ENCODE data around the gene TXNRD2.

The TXNRD2 gene

DNA sequence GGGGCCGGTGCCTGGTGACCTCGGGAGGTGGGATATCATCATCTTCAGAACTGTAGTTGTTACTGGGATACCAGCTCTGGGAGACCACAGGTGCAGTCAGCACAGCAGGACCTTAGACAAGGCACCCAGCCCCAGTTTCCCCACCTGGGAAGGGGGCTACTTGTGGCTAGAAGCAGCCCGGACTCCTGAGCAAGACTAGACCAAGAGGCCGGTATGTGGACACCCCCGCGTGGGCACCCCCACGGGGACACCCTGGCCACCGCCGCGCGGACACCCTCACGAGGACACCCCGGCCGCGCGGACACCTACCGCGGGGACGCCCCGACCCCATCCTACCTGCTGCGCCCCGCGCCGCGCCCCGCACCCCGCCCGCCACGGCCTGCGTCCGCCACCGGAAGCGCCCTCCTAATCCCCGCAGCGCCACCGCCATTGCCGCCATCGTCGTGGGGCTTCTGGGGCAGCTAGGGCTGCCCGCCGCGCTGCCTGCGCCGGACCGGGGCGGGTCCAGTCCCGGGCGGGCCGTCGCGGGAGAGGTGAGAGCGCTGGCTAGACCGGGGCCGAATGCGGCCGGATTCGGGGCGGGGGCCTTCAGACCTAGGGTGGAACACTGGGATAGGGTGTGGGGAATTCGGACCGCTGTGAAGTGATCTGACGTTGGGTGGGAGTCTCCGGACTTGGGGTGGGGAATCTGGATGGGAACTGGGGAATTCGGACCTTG is at the start of gene TXNRD2, which contains the start of gene COMT:
Gene TXNRD2 (minus strand): TSS at position 454 of the 718 bp plus-strand sequence. CDS start 15 bp downstream, at position 439.
Gene COMT (plus strand): TSS at position 408 of the 718 bp plus-strand sequence. CDS start 20,755 bp downstream, outside the sequence.
- DNase-seq (ENCODE audit: low read depth in 2 of 3, low spot score in 1 of 3): peak; percentile 45 to 67 (median 47)

DNA sequence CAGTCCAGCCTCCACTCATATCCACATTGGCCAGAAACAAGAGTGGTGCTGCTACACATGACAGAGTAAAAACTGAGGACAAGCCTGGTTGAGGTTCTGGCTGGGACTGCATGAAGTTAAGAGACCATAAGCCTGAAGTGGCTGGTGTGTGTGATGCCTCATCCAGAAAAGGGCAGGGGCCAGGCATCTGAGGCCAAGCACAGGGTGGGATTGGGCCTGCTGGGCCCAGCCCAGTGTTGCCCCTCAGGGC is 49.7 kb upstream of the TXNRD2 start:
- DNase-seq (ENCODE audit: low read depth in 2 of 3, low spot score in 1 of 3): no peak

- DNase-seq (ENCODE audit: low read depth in 2 of 3, low spot score in 1 of 3): no peak
Observed at GRCh38 chr22:19990609-19991394, 49.2 kb upstream of the TXNRD2 start.

DNA sequence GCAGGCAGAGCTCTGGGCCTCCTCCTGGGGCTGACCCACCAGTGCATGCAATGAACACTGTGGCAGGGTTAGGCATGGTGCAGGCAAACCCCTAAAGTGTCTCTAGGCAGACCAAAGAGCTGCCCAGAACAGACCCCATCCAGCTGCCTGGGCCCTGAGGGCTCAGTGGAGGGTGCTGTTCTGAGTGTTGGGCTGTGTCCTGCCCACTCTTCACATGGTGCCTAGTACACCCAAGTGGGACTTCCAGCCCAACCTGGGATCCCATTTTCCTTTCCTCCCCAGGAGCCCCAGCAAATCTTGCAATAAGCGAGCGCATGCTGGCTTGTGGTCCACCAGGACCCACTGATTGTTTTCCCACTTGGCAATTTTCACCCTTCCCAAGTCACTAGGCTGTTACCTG is 48.6 kb upstream of the TXNRD2 start:
- DNase-seq (ENCODE audit: low read depth in 2 of 3, low spot score in 1 of 3): no peak

GRCh38 chr22:19989725-19990067 is 48.1 kb upstream of the TXNRD2 start:
- no peak for DNase-seq (ENCODE audit: low read depth in 2 of 3, low spot score in 1 of 3)

- DNase-seq (ENCODE audit: low read depth in 2 of 3, low spot score in 1 of 3): no peak
Observed at GRCh38 chr22:19988965-19989724, 47.5 kb upstream of the TXNRD2 start.

GRCh38 chr22:19988331-19988808 is 46.8 kb upstream of the TXNRD2 start:
- no peak for DNase-seq (ENCODE audit: low read depth in 2 of 3, low spot score in 1 of 3)

- DNase-seq (ENCODE audit: low read depth in 2 of 3, low spot score in 1 of 3): no peak
Observed at GRCh38 chr22:19987394-19988306, 46.0 kb upstream of the TXNRD2 start.

- DNase-seq (ENCODE audit: low read depth in 2 of 3, low spot score in 1 of 3): peak; percentile 24 to 61 (median 42)
Observed at GRCh38 chr22:19986410-19987341, 45.1 kb upstream of the TXNRD2 start.

GRCh38 chr22:19986011-19986409 is 44.4 kb upstream of the TXNRD2 start:
- no peak for DNase-seq (ENCODE audit: low read depth in 2 of 3, low spot score in 1 of 3)

GRCh38 chr22:19984851-19985811 is 43.5 kb upstream of the TXNRD2 start:
- DNase-seq (ENCODE audit: low read depth in 2 of 3, low spot score in 1 of 3): no peak

DNA sequence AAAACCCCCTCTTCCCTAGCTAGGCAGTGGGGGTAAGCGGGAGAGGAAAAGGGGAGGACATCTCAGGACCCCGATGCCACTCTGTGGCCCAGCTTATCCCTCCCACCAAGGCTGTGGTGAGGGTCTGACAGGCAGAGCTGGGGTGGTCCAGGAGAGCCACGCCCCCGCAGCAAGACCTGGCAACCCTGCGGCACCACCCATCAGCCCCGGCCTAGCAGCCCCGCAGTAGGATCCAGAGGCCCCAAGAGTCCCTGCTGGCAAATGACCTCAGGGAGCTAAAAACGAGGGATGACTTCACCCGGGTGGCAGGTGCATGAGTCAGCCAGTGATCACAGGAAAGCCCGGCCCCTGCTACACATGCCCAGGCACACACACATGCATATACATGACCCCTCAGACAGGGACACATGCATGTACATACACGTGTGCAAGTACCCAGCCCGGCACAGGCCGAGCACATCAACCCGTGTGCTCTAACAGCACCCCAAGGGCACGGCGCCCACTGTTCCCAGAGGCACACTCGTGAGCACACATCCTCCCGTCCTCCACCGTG is 42.7 kb upstream of the TXNRD2 start:
- DNase-seq (ENCODE audit: low read depth in 2 of 3, low spot score in 1 of 3): no peak

- DNase-seq (ENCODE audit: low read depth in 2 of 3, low spot score in 1 of 3): no peak
Observed at GRCh38 chr22:19983741-19984140, 42.1 kb upstream of the TXNRD2 start.

- no peak for DNase-seq (ENCODE audit: low read depth in 2 of 3, low spot score in 1 of 3)
Observed at GRCh38 chr22:19982991-19983578, 41.5 kb upstream of the TXNRD2 start.

DNA sequence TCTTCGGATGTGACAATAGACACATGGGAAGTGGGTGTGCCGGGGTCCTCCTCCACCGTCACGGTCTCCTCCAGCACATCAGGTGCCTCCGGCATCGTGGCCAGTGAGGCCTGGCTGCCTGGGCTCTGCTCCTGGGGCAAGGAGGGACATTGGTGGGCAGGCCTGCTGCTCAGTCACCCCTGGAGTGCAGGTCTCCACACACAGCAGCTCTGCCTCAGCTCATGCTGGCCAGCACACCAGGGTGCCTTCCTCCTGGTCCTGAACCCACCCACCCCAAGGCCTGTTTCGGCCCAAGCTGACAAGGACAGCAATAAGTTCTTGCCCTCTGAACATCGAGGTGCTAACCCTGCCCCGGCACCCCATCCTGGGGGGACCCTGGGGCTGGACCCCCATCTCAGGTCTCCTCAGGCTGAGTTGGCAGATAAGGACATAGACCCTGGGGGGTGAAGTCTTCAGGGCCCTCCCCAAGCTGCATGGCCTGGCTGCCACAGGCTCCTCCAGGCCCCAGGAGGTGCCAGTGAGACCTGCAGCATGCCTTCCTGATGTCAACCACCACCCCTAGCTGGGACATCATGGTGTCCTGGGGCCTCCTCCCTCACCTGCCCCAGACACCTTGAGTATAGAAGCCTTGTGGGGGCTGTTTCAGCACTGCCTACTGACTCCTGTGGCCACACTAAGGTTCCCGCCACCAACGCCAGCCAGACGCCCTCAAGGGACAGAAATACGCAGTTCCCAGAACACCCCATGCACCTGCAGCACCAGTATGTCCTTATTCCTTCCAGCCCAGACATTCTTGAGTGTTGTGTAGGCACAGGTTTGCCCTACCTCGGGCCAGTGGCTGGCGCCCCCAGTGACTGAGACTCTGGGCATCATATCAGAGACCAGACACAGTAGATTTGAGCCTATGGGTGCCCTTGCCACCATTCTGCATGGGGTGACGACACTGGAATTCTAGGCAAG is 40.6 kb upstream of the TXNRD2 start:
- no peak for DNase-seq (ENCODE audit: low read depth in 2 of 3, low spot score in 1 of 3)

- DNase-seq (ENCODE audit: low read depth in 2 of 3, low spot score in 1 of 3): no peak
Observed at GRCh38 chr22:19981171-19981960, 39.7 kb upstream of the TXNRD2 start.

All from stimulated activated CD4-positive, alpha-beta T cell treated with anti-CD3 and anti-CD28 coated beads, Interleukin-12 subunit alpha, Interleukin-12 subunit beta, amount 100 ng/mL, for 48 hours (primary cell).